GM12878 (cell line): ENCODE results near the gene TRPM8. TPM values are rescaled to one million over a fixed set of nuclear protein-coding genes. Genes with fewer than 3 reads are reported as not detected.

Experiments
- ATAC-seq: fragments of 200-7000 bp; cut with Tn5 transposase; 3 replicates; pipeline ENCODE4 v1.9.1; 2020; ENCODE audit warnings: mild to moderate bottlenecking, moderate library complexity
- BruUV-seq: library from RNA; stranded (reverse); fragments of 400-500 nt; replicated peaks from 2 replicates; lab custom pipeline; 2021; lab: Mats Ljungman, UMichigan
- CTCF ChIA-PET: fragments of 300-600 bp; sonication (Branson Sonifier 250); formaldehyde crosslinking; extraction: SDS; loops from one replicate; lab custom pipeline; 2021; ENCODE audit warnings: inconsistent platforms; lab: Yijun Ruan, JAX
- POLR2A ChIA-PET: fragments of 350-600 bp; formaldehyde crosslinking; extraction: SDS; loops from one replicate; lab custom pipeline; 2021; ENCODE audit warnings: inconsistent platforms; lab: Charles Lee
- RAD21 ChIA-PET: fragments of 300-600 bp; sonication (Branson Sonifier 250); formaldehyde crosslinking; loops from one replicate; lab custom pipeline; 2023; ENCODE audit warnings: antibody characterized with exemption; ENCODE audit not compliant: unreplicated experiment; lab: Charles Lee
- SMC1A ChIA-PET: fragments of 300-600 bp; sonication (Branson Sonifier 250); formaldehyde crosslinking; loops from one replicate; lab custom pipeline; 2023; ENCODE audit not compliant: unreplicated experiment, uncharacterized antibody; lab: Charles Lee
- DNase-seq: peaks from one replicate; pipeline ENCODE4 v3.0.0-alpha.2; 2011; ENCODE audit warnings: low read depth, low spot score
- FAIRE-seq: peaks from 3 replicates; lab custom pipeline; 2011; peaks lifted over from hg19 to GRCh38; lab: Jason Lieb, UNC
- H2AFZ ChIP-seq: 2 replicates; pipeline ENCODE4 v1.6.0; 2011; ENCODE audit warnings: low read depth, low read length, control low read depth; ENCODE audit not compliant: control insufficient read depth
- H3K27ac ChIP-seq: 2 replicates; pipeline ENCODE4 v1.5.1; 2011; ENCODE audit warnings: control low read depth; ENCODE audit not compliant: control insufficient read depth, insufficient read depth
- H3K27me3 ChIP-seq, 2 experiments: replicated peaks in 1 of 2; 2 replicates each; pipeline versions ENCODE4 v1.6.0 to v1.6.1; 2011; ENCODE audit warnings: low read length in 1 of 2; ENCODE audit not compliant: control insufficient read depth in 2 of 2, insufficient read depth in 2 of 2
- H3K36me3 ChIP-seq, 2 experiments: 2 replicates each; pipeline ENCODE4 v1.5.1; 2011; ENCODE audit warnings: low read length in 1 of 2; ENCODE audit not compliant: control insufficient read depth in 2 of 2, insufficient read depth in 2 of 2
- H3K4me1 ChIP-seq: 2 replicates; pipeline ENCODE4 v1.6.1; 2011; ENCODE audit warnings: mild to moderate bottlenecking, low read length, moderate library complexity, mixed read lengths; ENCODE audit not compliant: control insufficient read depth, insufficient read depth
- H3K4me2 ChIP-seq: 2 replicates; pipeline ENCODE4 v1.6.0; 2011; ENCODE audit warnings: control low read depth; ENCODE audit not compliant: control insufficient read depth, insufficient read depth
- H3K4me3 ChIP-seq: fragments of 200-600 bp; sonication (generic); 2 replicates; pipeline ENCODE4 v1.5.1; 2016
- H3K79me2 ChIP-seq: 2 replicates; pipeline ENCODE4 v1.6.0; 2011; ENCODE audit warnings: low read length; ENCODE audit not compliant: control insufficient read depth, insufficient read depth
- H3K9ac ChIP-seq: 2 replicates; pipeline ENCODE4 v1.8.0; 2011; ENCODE audit warnings: low read length, control low read depth, mixed read lengths; ENCODE audit not compliant: control insufficient read depth, insufficient read depth
- H3K9me3 ChIP-seq: replicated peaks from 3 replicates; pipeline ENCODE4 v1.5.1; 2011; ENCODE audit warnings: mild to moderate bottlenecking, low read length; ENCODE audit not compliant: control insufficient read depth, insufficient read depth
- H4K20me1 ChIP-seq: 2 replicates; pipeline ENCODE4 v1.6.0; 2011; ENCODE audit not compliant: control insufficient read depth, insufficient read depth
- BCL11A ChIP-seq: IDR thresholded peaks from 2 replicates; pipeline ENCODE4 v1.6.1; 2011; ENCODE audit warnings: low read depth, low read length
- CUX1 ChIP-seq: IDR thresholded peaks from 2 replicates; pipeline ENCODE4 v1.6.1; 2012; ENCODE audit warnings: improper control_type of control experiment, low read depth, low read length; ENCODE audit not compliant: insufficient replicate concordance
- DPF2 ChIP-seq: fragments of 450-650 bp; IDR thresholded peaks from 2 replicates; pipeline ENCODE4 v1.6.1; 2017; ENCODE audit warnings: mild to moderate bottlenecking
- ELK1 ChIP-seq: IDR thresholded peaks from 2 replicates; pipeline ENCODE4 v1.6.1; 2012; ENCODE audit warnings: low read depth, low read length, improper control_type of control experiment
- EP300 ChIP-seq, 2 experiments: fragments of 150-350 bp in 1 of 2; IDR thresholded peaks; 2 replicates each; pipeline ENCODE4 v1.6.1; 2011 to 2012; ENCODE audit warnings: low read depth in 2 of 2, low read length in 2 of 2, borderline replicate concordance in 1 of 2, improper control_type of control experiment in 1 of 2, inconsistent platforms in 1 of 2; ENCODE audit not compliant: control insufficient read depth in 1 of 2
- FOS ChIP-seq: IDR thresholded peaks from 3 replicates; pipeline ENCODE4 v1.6.1; 2011; ENCODE audit warnings: borderline replicate concordance; ENCODE audit not compliant: insufficient read length; ENCODE audit errors: extremely low read depth
- KDM1A ChIP-seq: fragments of 200-600 bp; sonication (generic); IDR thresholded peaks from 2 replicates; pipeline ENCODE4 v1.6.1; 2016; ENCODE audit warnings: borderline replicate concordance
- NFIC ChIP-seq: IDR thresholded peaks from 2 replicates; pipeline ENCODE4 v1.6.1; 2012; ENCODE audit warnings: low read depth, mild to moderate bottlenecking, inconsistent platforms, low read length, moderate library complexity
- NFYB ChIP-seq: IDR thresholded peaks from 2 replicates; pipeline ENCODE4 v1.6.1; 2011; ENCODE audit warnings: low read depth, mild to moderate bottlenecking, low read length, improper control_type of control experiment, moderate library complexity; ENCODE audit not compliant: insufficient read depth
- SIN3A ChIP-seq: IDR thresholded peaks from 2 replicates; pipeline ENCODE4 v1.6.1; 2012; ENCODE audit warnings: low read depth, low read length, improper control_type of control experiment
- SP1 ChIP-seq: IDR thresholded peaks from one replicate; pipeline ENCODE4 v1.6.1; 2011; ENCODE audit warnings: low read depth, low read length
- SREBF1 ChIP-seq: IDR thresholded peaks from 2 replicates; pipeline ENCODE4 v1.6.1; 2012; ENCODE audit warnings: mild to moderate bottlenecking, low read length
- WGBS: methylation state at CpG from one replicate; pipeline ENCODE4 v1.1.6; 2016; ENCODE audit warnings: low lambda C conversion rate; ENCODE audit not compliant: insufficient replicate concordance, insufficient coverage; ENCODE audit errors: missing lambda C conversion rate; 5-methylcytosine and 5-hydroxymethylcytosine counted together
- in situ Hi-C: fragments of 300-500 bp; cut with MboI; formaldehyde crosslinking; loops from 9 replicates; pipeline ENCODE4 v1.14.3; 2018; ENCODE audit warnings: mixed read lengths
- intact Hi-C: fragments of 100-400 bp; cut with micrococcal nuclease; formaldehyde crosslinking; loops from one replicate; pipeline ENCODE4 v1.14.2; 2022; ENCODE audit not compliant: unreplicated experiment
- polyA plus RNA-seq, 11 experiments: library from polyadenylated mRNA; depleted of rRNA in 4 of 11; unstranded in 6 of 11; stranded (reverse) in 5 of 11; fragments of >200 nt; fragmentation: Nextera tagmentation in 4 of 11; fragmentation: Illumina TruSeq in 1 of 11; extraction: Ambion mirVana in 4 of 11; extraction: Trizol in 1 of 11; gene quantifications; 1 replicate in 1 of 11; 2 replicates in 10 of 11; pipeline versions ENCODE4 v1.2.1 to v1.2.3, GENCODE V29; 2011 to 2016; ENCODE audit warnings: inconsistent platforms in 2 of 11, missing spikeins in 2 of 11, low read depth in 1 of 11
- total RNA-seq, 4 experiments: library from RNA; depleted of rRNA in 3 of 4; stranded (reverse); fragments of >200 nt in 3 of 4; fragmentation: Illumina TruSeq in 1 of 4; extraction: Trizol in 1 of 4; gene quantifications; 2 replicates each; pipeline versions ENCODE4 v1.2.1 to v1.2.3, GENCODE V29; 2013 to 2021
- TF ChIP-seq, protein P1 (sequence below): fragments of 450-650 bp; IDR thresholded peaks from 2 replicates; pipeline ENCODE4 v1.6.1; 2017; ENCODE audit warnings: borderline replicate concordance
- TF ChIP-seq, protein P2 (sequence below): fragments of 450-650 bp; IDR thresholded peaks from 2 replicates; pipeline ENCODE4 v1.6.1; 2014; ENCODE audit warnings: mild to moderate bottlenecking

The TRPM8 gene
- total and polyA plus RNA-seq, 10 of the 15 experiments (the other 5 are each of a cell fraction or from before 2014, with no cell fraction given) = 3.9 TPM; not detected in 9

DNA sequence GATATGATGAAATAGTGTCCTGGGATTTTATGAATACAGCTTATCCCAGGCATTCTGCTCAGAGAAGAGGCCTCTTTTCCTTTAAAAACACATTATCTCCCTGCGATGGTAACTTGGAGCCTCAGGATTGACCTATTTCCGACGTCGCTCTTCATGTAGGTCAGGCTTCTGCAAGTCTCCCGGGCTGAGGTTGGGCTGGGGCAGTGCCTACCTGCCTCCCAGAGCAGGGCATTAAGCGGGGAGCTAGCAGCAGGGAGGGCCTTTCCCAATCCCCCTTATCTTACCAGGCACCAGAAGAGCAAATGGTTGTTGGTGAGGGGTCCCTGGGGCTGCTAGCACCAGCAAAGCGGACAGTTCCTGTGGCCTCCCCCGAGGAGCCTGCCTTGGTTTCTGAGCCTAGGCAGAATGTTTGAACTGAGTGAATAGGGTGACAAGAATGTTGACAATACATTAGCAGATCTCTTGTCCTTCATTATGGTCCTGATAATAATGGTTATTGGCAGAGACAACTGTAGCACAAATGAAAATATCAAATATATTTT is 60.2 kb downstream of the TRPM8 start (continued):
- no peak for TF ChIP-seq ELK1

GRCh38 chr2:233979748-233980147 is 62.6 kb downstream of the TRPM8 start:
- Histone ChIP-seq H4K20me1 (peaks cover 4% of the 10 kb centered on the region; the same call in 1 of the 2 replicates), H3K27me3 (no peaks in the 10 kb centered on the region), H3K4me3 (no peak overlapping the region), H3K79me2 (no peaks in the 10 kb centered on the region), H3K9me3 (no peaks in the 10 kb centered on the region; the same call in 2 of the 3 replicates), H2AFZ (no peak overlapping the region), H3K27ac (no peak overlapping the region), H3K36me3 (no peaks in the 10 kb centered on the region), H3K4me1 (no peaks in the 10 kb centered on the region), H3K9ac (no peak overlapping the region), H3K4me2 (no peak overlapping the region)
- intact Hi-C loops (no loop called here), in situ Hi-C loops (loop anchor here (25.0 kb wide), 1 partner anchor 558 kb away; no protein-coding TSS in a partner anchor)
- TF ChIP-seq FOS (no peak), KDM1A (no peak), BCL11A (no peak), DPF2 (no peak), SIN3A (no peak), CUX1 (no peak), SP1 (no peak), EP300 (IDR thresholded peaks at IDR 0.05; ENCODE audit: borderline replicate concordance in 1 of 2, control insufficient read depth in 1 of 2, low read depth in 2 of 2, low read length in 2 of 2) (no peak), SREBF1 (no peak), NFIC (no peak), NFYB (no peak)
- TF ChIP-seq, protein P1, sequence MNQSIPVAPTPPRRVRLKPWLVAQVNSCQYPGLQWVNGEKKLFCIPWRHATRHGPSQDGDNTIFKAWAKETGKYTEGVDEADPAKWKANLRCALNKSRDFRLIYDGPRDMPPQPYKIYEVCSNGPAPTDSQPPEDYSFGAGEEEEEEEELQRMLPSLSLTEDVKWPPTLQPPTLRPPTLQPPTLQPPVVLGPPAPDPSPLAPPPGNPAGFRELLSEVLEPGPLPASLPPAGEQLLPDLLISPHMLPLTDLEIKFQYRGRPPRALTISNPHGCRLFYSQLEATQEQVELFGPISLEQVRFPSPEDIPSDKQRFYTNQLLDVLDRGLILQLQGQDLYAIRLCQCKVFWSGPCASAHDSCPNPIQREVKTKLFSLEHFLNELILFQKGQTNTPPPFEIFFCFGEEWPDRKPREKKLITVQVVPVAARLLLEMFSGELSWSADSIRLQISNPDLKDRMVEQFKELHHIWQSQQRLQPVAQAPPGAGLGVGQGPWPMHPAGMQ = no peak
- TF ChIP-seq, protein P2, sequence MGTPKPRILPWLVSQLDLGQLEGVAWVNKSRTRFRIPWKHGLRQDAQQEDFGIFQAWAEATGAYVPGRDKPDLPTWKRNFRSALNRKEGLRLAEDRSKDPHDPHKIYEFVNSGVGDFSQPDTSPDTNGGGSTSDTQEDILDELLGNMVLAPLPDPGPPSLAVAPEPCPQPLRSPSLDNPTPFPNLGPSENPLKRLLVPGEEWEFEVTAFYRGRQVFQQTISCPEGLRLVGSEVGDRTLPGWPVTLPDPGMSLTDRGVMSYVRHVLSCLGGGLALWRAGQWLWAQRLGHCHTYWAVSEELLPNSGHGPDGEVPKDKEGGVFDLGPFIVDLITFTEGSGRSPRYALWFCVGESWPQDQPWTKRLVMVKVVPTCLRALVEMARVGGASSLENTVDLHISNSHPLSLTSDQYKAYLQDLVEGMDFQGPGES = no peak
- no peak for FAIRE-seq
- POLR2A ChIA-PET = no interaction called here
- CTCF ChIA-PET = no interaction called here
- no peak for ATAC-seq
- no TSS peak for BruUV-seq
- SMC1A ChIA-PET = no interaction called here
- RAD21 ChIA-PET = no interaction called here
- WGBS = 9% methylated on average over 4 of the region's 4 CpGs
- DNase-seq = no peak
